Osteocyte (in vitro differentiated cells): ENCODE results near the gene UBE2O. TPM values are rescaled to one million over a fixed set of nuclear protein-coding genes. Genes with fewer than 3 reads are reported as not detected.

ENCODE experiments used
- DNase-seq: peaks from one replicate; pipeline ENCODE4 v3.0.0; 2021; ENCODE audit warnings: mixed read lengths; ENCODE audit not compliant: unreplicated experiment; ENCODE audit errors: extremely low spot score
- H3K27ac Mint-ChIP-seq: one replicate; pipeline ENCODE4 v1.8.0; 2021; ENCODE audit warnings: mild to moderate bottlenecking, mixed read lengths; ENCODE audit not compliant: unreplicated experiment
- H3K27me3 Mint-ChIP-seq: one replicate; pipeline ENCODE4 v1.8.0; 2021; ENCODE audit warnings: mixed read lengths; ENCODE audit not compliant: unreplicated experiment
- H3K36me3 Mint-ChIP-seq: one replicate; pipeline ENCODE4 v1.8.0; 2021; ENCODE audit warnings: mixed read lengths; ENCODE audit not compliant: unreplicated experiment
- H3K4me1 Mint-ChIP-seq: one replicate; pipeline ENCODE4 v1.8.0; 2021; ENCODE audit warnings: mixed read lengths; ENCODE audit not compliant: unreplicated experiment
- H3K4me3 Mint-ChIP-seq: one replicate; pipeline ENCODE4 v1.8.0; 2021; ENCODE audit warnings: mild to moderate bottlenecking, moderate library complexity, mixed read lengths; ENCODE audit not compliant: unreplicated experiment
- H3K9me3 Mint-ChIP-seq: one replicate; pipeline ENCODE4 v1.8.0; 2021; ENCODE audit warnings: mixed read lengths; ENCODE audit not compliant: unreplicated experiment
- CTCF ChIP-seq: fragments of 200-600 bp; sonication (generic); IDR thresholded peaks from 2 replicates; pipeline ENCODE4 v1.5.0; 2021; ENCODE audit warnings: antibody characterized with exemption, mild to moderate bottlenecking, moderate library complexity
- total RNA-seq: library from RNA; stranded (reverse); gene quantifications from 2 replicates; pipeline ENCODE4 v1.2.1, GENCODE V29; 2021

The UBE2O gene
- total RNA-seq, 1 donor from 2014 or later, result 30.7 TPM

- peaks cover 47% of the 10 kb centered on the region for H3K36me3 Mint-ChIP-seq
- no peaks in the 10 kb centered on the region for H3K9me3 Mint-ChIP-seq
- H3K27ac Mint-ChIP-seq, result no peak overlapping the region
- H3K4me3 Mint-ChIP-seq, result no peak overlapping the region
- peaks cover 9% of the 10 kb centered on the region for H3K4me1 Mint-ChIP-seq
- no peak for DNase-seq
- H3K27me3 Mint-ChIP-seq, result no peaks in the 10 kb centered on the region
- no peak for TF ChIP-seq CTCF
Observed at GRCh38 chr17:76343106-76343505, 109.8 kb downstream of the UBE2O start.

- TF ChIP-seq CTCF, result no peak
- Mint-ChIP-seq H3K27me3 (no peaks in the 10 kb centered on the region), H3K36me3 (peaks cover 34% of the 10 kb centered on the region), H3K4me3 (no peak overlapping the region), H3K9me3 (no peaks in the 10 kb centered on the region), H3K27ac (no peak overlapping the region), H3K4me1 (peaks cover 21% of the 10 kb centered on the region)
- no peak for DNase-seq
Observed at GRCh38 chr17:76341301-76341700, 111.7 kb downstream of the UBE2O start.

Other genes starting within 250 kb of the UBE2O start
- gene RNF157, start 212.7 kb downstream of the UBE2O start, total RNA-seq, result 0.73 and 0.99 TPM in 2 replicates
- gene UBALD2, start 187.8 kb downstream of the UBE2O start, total RNA-seq, result 30.1 and 32.2 TPM in 2 replicates
- gene QRICH2, start 144.9 kb downstream of the UBE2O start, total RNA-seq, result 6.3 and 7.3 TPM in 2 replicates
- 69.7 and 71.9 TPM in 2 replicates for gene PRPSAP1, start 99.2 kb downstream of the UBE2O start, total RNA-seq
- gene SPHK1, start 68.5 kb downstream of the UBE2O start, total RNA-seq, result 15.2 TPM in 2 replicates
- not detected in 2 replicates for gene AANAT, start 14.5 kb upstream of the UBE2O start, total RNA-seq
- 14.5 and 17.5 TPM in 2 replicates for gene RHBDF2, start 48.3 kb upstream of the UBE2O start, total RNA-seq
- gene CYGB, start 84.6 kb upstream of the UBE2O start, total RNA-seq, result 8.6 and 9.1 TPM in 2 replicates
- gene PRCD, start 86.9 kb upstream of the UBE2O start, total RNA-seq, result 1.3 and 1.4 TPM in 2 replicates
- gene ST6GALNAC2, start 132.7 kb upstream of the UBE2O start, total RNA-seq, result 1.9 and 3.3 TPM in 2 replicates
- gene ST6GALNAC1, start 190.6 kb upstream of the UBE2O start, total RNA-seq, result not detected in 2 replicates